HG03571 (cell line): ENCODE results near the gene CD6.
"Not testable (repeated sequence)": the region's sequence is repeated elsewhere in the genome, so short reads cannot be mapped to it uniquely, and the experiment has no call there.

Experiments
- ATAC-seq: cut with Tn5 transposase; IDR thresholded peaks from one replicate; pipeline ENCODE4 v1.9.1; 2021; ENCODE audit not compliant: unreplicated experiment

The CD6 gene

DNA sequence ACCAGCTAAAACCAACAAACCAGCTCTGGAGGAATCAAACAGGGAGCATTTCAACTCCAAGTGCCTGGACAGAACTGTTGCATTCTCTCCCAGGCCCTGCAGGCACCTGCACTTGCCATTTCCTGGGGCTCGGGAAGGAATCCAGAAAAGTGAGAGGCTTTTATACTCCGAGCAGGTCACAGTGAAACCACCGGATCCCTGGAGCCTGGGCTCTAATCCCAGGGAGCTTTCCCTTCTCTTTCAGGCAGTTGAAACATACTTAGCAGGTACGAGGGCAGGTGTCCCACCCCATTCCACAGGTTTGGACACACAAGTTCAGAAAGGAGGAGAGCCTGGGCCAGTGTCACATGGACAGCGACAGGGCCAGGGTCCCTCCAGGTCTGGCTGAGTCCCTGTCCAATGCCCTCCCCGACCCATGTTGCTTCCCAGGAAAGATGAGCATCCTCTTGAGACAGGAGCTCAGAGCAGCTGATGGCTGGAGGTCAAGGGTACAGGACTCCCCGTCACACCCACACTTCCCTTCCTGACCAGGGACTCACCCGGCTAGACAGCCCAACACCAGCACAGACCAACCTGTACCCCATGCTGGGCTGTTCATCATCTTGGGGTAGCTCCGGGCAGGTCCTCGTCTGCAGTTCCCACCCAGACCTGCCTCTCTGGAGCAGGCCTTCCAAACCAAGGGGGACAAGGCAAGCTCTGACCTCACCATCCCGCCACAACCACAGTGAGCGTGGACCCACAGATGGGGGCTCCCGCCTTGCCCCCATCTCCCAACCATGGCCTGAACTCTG is 80.9 kb downstream of the CD6 start:
- ATAC-seq: no peak

DNA sequence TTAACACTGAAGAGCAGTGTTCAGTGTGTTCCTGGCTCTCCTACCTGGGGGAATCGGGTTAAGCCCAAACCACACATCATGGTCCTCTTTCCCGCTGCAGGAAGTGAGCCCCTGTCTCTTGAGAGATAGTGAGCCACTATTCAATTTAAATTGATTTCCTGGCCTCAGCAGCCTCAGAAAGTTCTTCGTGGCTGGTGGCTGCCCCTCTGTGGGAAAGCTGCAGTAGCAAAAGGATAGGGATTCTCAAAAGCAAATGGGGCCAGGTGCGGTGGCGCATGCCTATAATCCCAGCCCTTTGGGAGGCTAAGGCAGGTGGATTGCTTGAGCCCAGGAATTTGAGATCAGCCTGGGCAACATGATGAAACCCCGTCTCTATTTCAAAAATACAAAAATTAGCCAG is 81.7 kb downstream of the CD6 start:
- no peak for ATAC-seq

DNA sequence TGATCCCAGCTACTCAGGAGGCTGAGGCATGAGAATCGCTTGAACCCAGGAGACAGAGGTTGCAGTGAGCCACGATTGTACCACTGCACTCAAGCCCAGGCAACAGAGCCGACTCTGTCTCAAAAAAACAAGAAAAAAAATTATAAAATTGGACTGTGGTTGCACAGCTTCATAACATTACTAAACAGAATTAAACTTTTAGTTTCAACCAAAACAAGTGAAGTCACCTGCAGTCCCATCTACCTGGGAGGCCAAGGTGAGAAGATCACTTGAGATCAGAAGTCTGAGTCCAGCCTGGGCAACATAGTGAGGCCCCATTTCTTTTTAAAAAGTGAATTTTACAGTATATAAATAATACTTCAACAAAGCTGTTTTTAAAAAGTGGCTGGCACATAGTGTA is 83.0 kb downstream of the CD6 start:
- ATAC-seq: no peak

DNA sequence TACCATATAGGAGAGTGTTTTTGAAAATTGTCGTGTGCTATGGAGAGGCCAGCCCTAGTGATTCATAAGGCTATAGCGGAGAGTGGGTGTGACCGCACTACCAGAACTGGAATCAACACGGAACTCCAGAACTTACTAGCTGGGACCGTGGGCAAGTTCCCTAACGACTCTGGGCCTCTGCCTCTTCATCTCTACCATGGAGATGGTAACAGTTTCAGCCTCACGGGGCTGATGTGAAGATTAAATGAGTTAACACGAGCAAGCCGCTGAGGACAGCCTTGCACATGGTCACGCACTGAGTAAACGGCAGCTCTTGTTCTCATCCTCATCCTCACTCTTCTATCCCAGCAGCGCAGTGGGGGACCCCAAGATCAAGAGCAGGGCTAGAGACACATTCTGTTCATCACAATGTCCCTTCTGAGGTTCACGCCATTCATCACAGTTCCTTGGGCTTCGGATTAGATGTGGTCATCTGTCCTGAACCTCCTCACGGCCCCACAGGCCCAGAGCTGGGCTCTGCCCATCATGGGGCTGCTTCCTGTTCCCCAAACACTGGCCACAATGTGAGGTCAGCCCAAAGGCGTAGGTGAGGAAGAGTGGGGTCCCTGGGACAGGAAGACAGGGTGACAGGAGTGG is 83.6 kb downstream of the CD6 start:
- ATAC-seq: no peak

DNA sequence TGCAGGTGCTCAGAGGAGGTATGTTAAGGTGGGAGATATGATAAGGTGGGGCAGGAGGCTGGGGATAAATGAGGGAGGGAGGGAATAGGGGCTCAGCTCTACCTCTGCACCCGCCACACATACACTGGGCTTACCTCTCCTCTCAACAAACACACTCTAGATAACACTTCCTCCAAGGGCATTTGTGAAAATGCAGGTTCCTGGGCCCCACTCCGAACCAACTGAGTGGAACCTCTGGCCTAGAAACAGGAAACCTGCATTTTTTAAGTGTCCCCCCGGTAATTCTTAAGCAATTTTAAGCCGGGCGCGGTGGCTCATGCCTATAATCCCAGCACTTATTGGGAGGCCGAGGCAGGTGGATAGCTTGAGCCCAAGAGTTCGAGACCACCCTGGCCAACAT is 84.3 kb downstream of the CD6 start:
- ATAC-seq: no peak

DNA sequence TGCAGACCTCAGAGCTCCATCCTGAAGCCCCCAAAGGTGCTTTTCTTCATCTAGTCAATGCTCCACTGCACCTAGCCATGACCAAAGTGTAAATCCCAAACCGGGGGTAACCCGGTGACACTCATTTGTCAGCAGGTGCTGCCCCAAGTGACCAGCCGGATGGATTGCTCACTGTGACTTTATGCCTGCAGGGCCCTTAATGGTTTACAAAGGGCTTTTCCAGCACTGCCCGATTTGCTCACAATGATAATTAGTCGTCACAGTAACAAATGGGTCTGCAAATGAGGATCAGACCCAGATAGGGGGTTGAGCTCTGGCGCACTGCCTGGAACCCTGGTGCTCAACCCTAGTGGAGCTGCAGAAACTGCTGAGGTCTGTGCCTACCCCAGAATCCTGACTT is 85.1 kb downstream of the CD6 start:
- no peak for ATAC-seq

DNA sequence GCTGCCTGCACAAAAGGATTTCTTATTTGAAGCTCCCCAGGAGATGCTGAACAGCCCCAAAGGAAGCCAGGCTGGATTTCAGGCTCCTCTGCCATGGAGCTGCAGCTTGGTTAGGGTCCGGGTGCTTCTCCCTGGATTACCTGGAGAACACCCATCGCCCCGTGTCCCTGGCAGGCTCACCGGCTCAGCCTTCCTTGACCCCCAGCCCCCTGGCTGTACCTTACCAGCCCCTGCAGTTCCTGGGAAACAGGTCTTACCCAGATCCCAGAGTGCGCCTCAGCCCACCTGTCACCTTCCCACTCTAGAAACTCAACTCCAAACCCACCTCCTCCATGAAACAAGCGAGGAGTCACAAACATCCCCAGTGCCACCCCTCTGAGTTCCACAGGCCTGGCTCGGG is 85.5 kb downstream of the CD6 start:
- ATAC-seq: no peak

DNA sequence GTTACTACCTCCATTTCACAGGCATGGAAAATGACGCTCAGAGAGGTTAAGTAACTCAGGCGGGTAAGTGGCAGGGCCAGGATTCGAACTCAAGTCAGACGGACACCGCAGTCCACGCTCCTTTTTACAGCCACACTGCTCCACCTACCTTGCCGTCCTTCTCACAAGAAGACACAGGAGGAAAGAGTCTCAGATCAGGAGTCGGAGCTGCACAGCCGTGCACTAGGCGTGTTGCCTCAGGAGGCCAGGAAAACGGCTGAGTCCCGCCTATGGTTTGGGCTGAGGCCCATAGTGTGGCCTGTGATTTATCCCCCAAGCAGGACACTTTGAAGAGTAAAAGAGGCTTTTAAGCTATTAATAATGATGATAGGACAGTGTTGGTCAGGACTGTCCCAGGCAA is 86.1 kb downstream of the CD6 start:
- ATAC-seq: no peak

DNA sequence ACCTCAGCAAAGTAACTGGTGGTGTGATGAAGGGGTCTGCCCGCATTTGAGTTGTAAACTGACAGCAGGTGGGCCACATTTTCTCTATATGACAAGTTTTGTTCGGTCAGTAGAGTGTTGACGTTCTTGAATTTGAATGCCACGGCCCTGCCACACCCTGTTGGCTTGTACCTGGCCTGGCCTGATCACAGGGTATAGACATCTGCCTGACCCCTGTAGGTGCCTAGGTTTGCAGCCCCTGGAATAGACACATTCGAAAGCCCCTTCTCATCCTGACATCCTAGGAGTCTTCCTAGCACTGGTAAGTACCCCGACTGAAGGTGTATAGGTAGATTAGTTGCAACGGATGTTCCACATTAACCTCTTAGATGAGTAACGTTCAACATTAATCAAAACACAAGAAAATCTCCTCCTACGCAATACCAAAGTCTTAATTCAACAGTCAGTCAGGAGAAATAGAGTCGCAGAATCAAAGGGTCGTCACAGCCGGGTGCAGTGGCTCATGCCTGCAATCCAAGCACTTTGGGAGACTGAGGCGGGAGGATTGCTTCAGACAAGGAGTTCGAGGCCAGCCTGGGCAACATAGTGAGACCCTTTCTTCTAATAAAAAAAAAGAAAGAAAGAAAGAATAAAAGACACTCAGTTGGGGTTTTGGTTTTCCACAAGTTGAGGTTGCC is 87.2 kb downstream of the CD6 start:
- ATAC-seq: no peak

DNA sequence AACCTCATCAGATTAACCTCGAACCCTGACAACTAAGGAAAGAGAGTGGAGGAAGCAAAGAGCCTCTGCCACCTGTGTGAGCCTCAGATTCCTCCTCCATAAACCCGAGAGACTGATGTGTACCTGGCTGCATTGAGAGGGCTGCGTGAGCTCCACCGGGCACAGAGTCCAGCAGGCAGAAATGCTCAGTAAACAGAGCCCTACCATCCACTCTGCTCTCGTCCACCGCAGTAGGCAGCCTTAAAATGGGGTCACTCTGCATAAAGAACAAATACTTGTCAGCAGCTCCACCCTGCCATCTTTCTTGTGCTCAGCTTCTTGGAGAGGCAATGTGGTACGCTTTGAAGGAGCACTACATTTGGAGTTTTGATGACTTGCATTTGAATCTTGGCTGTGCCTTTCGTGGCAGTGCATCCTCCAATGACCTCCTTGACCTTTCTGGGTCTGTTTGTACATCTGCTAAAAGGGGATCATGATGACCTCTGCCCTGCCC is 87.8 kb downstream of the CD6 start:
- no peak for ATAC-seq

DNA sequence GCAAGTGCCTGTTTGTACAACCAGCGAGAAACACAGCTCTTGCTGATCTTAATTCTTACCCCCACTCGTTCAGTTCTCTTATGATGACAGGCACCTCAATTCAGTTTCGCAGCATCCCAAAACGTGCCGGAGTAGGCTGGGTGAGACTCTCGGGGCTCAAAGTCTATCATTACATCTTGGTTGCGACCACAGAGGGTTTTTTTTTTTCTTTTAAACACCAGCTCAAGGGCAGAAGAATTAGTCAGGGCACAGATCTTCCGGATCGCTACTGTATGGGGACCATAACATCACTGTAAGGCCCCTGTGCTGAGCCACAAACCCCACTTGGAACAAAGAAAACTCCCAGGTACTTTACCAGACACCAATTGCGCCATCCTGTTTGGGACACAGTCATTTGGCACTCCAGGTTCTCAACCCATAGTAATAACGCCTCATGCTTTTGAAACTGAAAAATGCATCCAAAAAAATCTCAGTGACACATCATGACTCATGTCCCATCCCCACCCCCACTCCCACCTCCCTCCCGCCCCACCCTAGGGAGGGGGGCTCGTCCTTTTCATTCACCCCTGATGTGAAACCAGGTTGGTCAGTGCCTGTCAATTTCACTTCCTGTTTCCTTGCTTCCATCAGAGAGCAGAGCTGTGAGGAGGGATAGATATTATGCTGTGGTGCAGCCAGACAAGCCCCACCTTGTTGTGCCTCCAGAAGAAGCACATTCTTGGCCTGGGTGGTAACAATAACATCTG is 89.8 kb downstream of the CD6 start:
- peak; percentile 82 for ATAC-seq

DNA sequence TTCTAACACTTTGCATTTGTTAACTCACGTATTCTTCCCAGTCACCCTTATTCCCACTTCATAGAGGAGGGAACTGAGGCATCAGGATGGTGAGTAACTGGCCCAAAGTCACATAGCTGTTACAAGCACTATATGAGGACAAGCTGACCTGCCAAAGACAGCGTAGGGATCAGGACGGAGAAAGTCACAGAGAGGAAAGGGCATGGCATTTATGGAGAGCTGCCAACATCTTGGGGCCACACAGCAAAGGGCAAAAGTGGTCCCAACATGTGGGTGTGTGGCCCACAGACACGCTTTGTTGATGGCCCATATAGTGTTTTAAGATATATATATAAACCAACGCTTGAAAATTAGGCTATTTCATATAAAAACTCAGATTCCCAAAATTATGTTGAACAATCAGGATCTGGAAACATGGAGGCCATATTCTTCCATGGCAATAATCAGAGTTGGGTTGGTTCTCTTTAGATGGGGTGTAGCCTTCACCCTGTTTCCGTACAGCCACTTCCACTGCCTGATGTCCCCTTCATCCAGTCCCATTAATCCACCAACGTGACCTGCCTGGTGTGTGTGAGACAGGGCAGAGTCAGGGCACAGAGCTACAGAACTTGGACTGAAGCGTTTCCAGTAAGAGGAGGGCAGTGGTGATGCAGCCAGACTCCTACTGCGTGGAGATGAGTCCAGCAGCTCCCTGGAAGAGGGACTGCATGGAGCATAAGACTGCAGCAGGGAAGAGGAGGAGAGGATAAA is 90.9 kb downstream of the CD6 start:
- ATAC-seq: no peak

DNA sequence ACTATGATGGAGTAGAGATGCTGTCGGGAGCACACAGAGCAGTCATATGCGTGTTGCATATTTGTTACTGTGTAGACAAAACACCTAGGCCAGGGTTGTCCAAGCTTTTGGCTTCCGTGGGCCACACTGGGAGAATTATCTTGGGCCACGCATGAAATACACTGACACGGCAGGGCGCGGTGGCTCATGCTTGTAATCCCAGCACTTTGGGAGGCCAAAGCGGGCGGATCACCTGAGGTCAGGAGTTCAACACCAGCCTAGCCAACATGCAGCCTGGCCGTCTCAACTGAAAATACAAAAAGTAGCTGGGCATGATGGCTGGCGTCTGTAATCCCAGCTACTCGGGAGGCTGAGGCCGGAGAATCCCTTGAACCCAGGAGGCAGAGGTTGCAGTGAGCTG is 93.8 kb downstream of the CD6 start:
- not testable (repeated sequence) for ATAC-seq

DNA sequence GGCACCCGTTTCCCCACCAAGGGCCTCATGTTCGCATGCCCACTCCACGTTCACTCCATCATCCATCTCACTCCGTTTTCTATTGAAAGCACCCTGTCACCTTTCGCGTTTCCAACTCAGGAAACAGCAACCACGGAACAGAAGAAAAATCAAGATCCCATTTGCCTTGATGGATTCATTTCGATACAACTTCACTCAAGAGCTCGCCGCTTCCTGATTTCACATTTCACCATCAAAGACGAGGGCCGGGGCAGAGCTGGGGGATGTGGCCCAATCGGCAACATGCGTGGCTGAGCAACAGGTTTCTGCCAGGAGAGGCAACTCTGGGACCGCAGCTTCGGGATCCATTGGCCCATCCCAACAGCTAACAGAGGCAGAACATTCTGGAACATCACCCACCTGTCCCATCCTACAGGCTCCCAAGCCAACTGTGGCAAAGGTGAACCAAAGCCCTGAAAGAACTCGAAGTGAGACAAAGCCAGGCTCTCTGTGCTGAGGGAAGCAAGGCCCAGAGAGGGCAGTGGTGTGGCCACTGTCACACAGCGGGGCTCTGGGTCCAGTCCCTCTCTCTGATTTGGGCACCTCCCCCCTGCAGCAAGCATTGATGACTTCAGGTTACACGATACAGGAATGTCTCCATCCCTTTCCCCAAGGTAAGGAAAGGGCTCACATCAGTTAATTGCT is 94.6 kb downstream of the CD6 start:
- no peak for ATAC-seq

DNA sequence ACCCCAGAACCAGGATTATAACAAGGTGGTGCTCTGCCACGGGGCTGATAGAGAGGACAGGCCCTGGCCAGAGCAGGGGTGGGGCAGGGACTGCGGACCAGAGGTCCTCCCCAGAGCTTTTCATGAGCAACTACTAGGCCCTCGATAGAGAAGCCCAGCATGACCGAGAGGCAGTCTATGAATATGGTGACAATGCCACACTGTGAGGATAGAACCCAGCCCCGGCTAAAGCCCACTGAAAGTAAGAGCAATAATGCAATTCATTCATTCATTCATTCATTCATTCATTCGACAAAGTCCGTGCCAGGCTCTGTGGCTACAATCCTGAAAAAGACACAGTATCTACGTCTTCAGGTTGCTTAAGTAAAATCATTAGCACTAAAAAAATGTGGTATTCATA is 95.2 kb downstream of the CD6 start:
- ATAC-seq: no peak

DNA sequence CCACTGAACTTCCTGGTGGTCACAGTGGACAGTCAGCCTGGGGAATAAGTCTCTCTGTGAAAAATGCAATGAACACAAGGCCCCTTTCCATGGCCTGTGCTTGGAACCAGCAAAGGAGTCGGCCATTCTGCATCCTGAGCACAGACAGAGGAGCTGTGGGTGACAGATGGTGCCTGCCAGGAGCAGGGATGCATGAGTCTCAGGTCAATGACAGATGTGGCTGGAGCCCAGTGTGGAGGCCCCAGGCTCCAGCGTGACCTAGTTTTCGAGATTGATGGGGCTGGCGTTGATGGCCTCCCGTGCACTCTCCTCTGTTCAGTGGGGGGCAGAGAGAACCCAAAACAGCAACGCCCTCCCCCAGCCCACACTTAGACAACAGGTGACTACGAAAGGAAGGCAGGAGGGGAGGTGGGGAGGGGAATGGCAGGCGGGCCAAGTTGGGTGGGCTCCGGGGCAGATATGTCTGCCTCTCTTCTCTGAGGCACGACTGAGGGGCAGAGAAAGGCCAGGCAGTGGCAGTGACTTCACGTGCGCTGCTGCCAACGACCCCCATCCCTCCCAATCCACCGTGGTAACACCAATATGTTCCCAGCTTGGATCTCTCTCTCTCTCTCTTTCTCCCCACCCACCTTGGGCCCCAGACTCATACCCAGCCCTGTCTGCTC is 96.4 kb downstream of the CD6 start:
- no peak for ATAC-seq

DNA sequence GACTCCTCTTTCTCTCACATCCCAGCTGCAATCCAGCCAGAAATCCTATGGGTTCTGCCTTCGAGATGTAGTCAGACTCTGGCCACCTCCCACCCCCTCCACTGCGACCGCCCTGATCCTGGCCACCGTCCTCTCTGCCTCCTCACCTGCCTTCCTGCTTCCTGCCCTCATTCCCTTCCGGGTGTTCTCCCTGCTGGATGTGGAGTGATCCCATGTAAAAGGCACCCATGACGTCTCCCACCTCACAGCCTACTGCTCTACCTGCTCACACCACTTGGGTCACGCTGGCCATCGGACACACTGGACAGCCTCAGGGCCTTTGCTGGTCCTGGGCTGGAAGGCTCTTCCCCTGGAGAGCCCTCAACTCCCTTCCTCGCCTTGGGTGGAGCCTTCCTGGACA is 97.1 kb downstream of the CD6 start:
- ATAC-seq: no peak

DNA sequence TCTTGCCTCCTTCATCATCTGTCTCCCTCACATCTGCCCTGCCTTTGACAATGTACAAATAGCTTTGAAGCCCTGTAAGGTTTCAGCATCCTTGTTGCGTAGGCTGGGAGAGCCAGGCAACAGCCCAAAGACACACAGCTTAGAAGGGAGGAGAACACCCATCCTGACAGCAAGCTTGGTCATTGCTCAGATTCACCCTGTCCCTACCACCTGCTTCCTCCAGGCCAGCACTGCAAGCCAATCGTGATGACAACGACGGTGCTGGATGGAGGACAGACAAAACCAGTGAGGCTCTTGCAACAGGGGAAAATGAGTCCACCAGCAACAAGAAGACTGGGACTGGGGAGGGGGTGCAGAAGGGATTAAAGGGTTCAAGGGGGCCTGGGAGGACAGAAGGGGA is 97.9 kb downstream of the CD6 start:
- ATAC-seq: no peak
